T-helper 1 cell (primary cell): ENCODE measurements around the gene UNC79.

Experiments
- DNase-seq, 5 donors: peaks; one replicate each; pipeline ENCODE4 v3.0.0-alpha.2; 2012 to 2020

UNC79 gene

DNA sequence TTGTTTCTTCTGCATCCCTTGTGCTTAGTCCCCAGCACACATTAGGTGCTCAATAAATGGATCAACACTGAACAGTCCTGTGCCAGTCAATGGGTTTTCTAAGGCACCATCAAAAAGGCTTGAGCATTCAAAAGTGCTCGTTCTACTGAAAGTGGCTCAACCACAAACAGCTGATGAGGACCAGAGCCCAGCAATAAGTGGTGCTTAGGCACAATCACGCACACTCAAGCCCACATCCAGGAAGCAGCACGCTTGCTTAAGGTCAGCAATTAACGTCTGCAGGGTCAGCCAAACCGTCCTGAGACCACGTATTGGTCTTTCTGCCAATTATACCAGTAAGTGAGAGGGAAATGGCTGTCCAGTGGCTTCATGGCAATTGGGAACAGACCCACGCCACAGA, 301.0 kb downstream of the UNC79 start:
- DNase-seq = no peak

DNA sequence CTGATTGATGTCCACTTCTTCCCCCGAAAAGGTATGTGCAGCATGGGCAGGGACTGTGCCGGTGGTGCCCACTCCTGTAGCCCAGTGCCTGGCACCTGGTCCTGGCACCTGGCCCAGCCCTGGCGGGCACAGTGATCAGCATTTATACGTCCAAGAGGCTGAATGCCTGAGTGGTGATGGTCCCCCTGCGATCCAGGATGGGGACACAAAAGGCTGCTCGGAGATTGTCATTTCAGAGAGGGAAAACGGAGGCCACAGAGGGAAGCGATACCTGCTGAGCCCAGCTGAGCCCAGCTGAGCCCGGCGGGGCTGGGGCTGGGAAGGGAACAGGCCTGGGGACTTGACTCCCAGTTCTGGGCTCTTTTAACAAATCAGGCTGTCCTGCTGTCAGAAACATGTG, 301.8 kb downstream of the UNC79 start:
- DNase-seq = no peak

DNA sequence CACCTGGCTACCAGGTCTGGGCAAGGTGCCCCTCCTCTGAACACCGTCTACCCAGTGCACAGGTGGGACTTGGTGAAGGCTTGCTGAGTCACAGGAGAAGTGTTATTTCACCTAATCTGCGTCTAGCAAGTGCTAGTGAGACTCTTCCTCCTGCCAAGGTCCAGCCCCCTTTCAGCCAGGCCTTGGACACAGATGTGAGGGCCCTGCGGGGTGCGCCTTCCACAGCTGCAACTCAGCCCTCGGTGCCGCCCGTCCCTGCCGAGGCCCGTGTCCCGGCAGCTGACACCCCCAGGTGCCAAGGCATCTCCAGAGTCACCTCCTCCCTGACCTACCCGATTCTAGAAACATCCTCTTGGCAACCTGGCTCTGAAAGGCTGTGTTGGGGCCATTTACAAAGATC, 302.5 kb downstream of the UNC79 start:
- no peak for DNase-seq

DNA sequence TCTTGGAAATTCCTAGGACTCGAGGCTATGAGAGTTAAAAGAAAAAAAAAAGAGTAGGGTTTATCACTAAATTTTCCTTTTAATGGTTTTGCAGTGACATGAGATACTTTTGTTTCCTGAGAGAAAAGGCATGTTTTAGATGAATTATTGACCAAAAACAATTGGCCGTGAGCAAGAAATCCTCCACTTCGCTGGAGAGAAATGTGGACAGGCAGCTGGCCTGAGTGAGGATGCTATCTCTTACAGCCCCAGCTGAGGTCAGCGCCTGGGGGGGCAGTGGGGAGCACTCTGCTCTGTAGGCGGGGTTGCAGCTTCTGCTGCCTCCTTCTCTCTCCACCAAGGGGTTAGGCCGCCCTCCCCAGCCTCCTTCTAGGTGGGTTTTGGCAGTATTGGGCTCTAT, 302.9 kb downstream of the UNC79 start:
- no peak for DNase-seq

DNA sequence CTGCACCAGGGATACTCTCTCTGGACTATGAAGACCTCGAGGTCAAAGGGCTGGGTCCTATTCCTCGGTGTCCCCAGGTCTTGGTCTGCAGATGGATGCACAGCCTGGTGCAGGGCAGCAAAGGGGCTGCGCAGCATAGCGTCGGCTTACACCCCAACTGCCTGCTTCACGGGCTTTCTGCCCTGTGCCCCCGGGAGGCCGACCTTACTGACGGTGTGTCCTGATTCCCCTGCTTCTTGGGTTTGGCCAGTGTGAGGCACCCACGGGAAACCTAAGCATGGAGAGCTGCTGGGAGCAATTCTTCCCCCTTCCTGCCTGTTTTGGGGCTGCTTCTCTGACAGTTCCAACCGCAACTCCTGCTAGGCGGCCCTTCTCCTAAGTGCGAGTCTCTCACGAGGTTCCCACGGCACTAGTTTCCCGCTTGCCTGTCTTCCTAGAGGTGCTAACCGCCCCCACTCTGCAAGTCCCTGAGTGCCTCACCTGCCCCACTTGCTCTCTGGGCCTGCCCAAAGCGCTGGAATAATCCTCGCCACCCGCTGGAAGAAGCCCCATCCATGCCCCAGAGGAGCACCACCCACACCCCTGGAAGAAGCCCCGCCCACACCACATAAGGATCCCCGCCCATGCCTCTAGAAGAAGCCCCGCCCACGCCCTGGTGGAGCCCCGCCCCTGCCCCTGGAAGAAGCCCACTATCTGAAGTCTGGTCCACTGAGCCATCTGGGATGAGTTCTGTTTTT, 303.5 kb downstream of the UNC79 start:
- no peak for DNase-seq

DNA sequence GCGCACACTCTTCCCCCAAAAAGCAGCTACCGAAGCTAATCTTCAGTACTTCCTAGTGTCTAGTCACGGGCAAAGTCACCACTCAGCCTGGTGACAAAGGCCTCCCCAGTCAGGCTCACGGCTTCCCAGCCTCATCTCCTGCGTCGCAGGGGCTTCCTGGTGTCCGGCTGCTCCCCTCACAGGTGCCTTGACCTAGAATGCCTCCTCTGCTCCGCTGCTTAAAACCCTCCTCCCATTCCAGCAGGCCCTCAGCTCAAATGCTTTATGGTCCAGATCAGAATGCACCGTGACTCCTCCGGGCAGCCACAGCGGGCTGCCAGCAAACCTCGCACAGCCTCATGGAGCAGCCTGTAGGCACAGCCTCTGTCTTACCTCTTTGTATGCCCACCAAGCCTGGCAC, 304.5 kb downstream of the UNC79 start:
- DNase-seq = no peak

DNA sequence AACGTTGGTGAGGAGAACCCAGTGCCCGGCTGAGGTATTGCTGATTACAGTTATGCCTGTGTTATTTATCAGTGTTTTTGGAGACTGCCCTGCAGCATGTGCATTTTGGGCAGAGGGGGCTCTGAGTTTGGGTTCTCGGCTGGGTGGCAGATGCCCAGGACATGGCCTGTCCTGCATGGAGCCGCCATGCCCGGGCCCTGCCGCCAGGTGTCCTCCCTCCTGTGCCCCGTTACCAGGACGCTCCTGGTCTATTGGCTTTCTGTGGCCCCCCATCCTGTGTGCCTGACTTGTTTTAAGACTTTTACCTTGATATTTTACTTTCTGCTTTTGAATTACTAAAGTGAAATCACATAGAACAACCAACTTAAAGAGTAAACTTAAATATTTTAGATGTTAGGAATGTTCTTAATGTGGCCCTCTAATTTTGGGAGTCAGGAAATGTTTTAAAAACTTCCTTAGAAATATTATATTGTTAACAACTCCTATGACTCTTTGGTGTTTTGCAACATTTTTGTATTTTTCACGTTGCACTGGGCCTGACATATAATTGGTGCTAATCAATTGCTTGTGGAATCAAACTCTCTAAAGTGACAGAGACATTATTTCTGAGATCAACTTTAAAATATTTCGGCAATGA, 305.8 kb downstream of the UNC79 start:
- no peak for DNase-seq

DNA sequence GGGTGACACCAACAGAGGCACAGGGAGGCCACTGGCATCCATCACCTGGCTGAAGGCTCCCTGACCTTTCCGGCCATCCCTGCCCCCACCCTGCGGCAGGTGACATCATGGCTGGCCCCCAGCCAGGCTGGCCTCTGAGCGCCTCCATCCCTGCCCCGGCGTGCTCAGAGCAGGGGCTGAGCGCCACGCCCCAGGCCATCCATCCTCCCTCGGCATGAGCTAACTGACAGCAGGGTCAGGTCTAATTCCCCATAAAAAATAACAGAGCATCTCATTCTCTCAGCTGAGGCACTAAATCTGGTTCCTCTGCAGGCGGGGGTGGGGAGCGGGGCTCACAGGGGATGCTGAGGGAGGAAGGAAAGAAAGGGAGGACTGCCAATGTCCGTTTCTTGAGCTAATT, 306.9 kb downstream of the UNC79 start:
- DNase-seq = no peak

DNA sequence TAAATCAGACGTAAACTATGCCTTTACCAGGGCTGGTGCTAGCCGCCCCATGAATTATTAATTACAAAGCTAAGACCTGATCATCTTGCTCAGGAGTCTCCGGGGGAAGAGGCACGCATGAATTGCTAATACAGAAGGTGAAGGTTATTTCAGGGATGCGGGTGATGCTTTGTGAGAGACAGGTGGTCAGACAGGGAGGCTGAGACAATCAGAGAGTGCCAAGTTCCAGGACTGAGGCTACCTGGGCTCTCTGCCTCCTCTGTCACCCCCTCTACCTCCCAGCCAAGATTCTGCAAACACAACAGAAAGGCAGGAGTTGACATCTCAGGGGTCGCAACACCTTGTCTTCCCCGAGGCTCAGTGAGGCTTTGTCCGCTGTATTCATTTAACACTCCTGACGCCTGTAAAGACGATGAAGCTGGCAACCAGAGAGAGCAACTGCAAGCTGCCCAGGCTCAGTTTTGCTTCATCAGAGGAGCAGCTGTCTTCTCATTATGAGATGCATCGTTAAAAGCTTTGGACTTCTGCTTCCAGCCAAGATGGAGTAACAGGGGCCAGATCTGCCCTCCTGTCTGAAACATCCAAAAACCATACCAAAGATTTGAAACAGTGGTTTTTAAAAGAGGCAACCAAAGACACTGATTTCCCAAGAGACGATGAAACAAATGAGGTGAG, 311.0 kb downstream of the UNC79 start:
- no peak for DNase-seq

DNA sequence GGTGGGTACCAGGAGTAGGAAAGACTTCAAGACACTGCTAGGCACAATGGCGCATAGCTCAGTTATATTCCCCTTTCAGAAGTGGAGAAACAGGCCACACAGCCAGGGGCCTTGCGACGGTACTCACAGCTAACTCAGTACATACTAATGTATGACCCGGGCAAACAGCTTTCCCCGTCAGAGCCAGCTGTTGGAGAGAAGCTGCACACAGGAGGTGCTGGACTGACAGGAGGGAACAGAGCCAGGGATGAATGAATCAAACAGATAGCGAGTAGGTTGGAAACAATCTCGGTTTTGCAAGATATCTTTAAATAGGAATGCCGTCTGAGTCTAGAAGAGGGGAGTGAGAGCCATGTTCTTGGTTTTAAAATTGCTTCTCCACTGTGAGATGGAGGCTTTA, 312.0 kb downstream of the UNC79 start:
- DNase-seq = no peak

DNA sequence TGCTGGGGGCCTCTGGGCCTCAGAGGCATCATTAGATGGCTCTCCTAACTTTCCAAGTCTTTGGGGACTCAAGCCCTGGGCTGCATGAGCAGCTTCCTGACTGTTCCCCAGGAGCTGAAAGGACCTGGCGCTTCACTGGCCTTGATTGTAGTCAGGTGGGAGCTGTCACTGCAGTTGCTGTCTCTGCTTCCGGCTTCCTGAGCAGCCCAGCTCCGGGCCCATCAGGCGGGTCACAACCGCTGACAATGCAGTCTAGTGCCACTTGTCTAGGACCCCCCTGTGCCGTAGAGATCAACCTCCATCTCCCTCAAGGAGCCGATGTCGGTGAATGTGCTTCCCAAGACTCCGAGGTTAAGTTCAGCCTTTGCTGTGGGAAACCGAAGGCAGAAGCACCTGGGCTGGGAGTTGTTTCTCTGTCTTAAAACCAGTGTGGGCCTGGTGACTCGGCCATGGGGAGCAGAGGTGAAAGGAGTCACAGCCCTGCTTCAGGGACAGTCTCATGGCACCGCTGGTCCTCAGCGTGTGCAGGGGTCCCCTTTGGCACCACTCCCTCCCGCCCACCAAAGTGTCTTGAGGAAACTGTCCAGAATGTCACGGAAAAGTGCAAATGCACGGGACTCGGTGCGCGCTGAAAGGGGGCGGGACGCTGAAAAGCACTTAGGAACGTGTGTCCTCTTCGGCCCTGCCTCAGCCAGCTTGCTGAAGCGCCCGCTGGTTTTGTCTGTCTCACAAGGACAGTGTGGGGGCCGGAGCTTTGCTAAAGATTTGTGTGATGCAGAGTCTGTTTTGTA, 312.7 kb downstream of the UNC79 start:
- DNase-seq = no peak

DNA sequence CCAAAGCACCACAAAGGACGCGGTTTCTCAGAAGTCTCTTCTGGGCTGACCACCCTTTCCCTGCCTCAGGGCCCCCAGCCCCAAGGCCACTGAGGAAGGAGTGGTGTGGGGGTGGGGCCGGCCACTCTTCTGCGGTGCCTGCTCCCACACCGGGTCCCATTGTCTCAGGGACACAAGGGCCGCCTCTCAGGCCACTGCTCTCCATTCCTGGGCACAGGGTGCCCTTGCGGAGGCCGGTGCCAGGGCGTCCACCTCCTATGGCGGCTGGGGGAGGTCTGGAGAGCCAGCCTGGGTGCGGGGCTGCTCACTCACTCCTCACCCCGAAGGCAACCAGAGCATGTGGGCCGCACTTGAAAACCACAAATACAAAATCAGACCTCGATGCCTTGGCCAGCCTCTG, 313.4 kb downstream of the UNC79 start:
- no peak for DNase-seq

DNA sequence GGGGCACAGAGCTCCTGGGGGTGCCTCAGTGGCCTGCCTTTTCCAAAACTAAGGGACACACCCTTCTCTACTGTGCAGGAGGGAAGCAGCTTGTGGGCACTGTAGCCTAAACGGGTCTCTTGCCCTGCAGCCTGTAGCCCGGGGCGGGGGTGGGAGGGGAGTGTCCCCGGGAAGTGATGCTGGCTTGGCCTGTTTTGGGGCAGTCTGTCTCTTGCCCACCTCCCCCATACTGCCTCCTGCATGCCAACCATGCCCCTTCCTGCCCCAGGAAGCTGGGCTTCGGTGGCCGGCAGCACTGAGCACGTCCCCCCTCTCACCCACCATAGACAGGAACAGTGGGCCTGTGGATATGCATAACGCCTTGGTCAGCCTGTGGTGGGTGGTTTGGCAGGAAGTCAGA, 314.1 kb downstream of the UNC79 start:
- DNase-seq = no peak

DNA sequence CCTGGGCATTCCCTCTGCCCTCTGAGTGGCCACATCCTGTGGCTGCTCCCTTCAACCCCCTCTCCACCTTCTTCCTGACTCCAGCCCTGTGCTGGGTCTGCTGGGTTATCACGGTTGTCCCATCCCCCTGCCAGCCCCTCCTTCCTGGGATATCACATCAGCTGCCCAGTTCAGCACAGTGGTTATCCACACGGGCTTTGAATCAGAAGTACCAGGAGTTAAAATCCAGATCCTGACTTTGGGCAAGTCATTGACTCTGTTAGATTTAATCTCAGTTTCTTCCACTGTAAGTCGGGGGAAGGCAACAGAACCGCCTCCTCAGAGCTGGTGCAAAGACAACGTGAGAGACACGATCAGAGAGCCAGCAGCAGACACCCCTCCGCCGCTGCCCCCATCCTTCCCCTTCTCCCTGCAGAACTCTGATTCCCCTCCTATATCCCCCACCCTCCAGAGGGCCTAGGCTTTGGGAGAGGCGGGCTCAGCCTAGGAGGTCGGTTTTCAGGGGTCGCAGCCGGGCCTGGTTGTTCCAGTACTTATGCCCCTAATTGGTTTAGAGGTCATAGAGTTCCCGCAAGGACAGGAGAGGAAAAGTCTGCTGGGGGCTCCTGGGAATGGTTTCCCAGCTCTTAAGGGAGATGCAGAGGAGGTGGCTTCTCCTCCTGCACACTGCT, 315.0 kb downstream of the UNC79 start:
- no peak for DNase-seq

DNA sequence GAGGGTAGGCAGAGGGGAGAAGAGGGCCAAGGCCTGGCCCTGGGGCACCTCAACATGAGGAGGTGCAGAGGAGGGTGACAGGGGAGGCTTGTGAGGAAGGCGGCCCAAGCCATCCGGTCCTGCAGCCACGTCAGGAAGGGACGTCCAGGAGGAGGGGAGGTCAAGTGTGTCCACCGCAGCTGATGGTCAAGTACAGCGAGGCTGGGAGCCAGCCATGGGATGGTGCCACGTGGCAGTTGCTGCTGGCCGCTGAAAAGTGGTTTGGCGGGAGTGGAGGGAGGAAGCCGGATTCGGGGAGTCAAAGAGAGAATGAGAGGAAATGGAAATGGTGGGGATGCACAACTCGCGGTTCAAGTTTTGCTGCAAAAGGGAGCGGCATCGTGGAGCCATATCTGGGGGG, 316.4 kb downstream of the UNC79 start:
- no peak for DNase-seq

DNA sequence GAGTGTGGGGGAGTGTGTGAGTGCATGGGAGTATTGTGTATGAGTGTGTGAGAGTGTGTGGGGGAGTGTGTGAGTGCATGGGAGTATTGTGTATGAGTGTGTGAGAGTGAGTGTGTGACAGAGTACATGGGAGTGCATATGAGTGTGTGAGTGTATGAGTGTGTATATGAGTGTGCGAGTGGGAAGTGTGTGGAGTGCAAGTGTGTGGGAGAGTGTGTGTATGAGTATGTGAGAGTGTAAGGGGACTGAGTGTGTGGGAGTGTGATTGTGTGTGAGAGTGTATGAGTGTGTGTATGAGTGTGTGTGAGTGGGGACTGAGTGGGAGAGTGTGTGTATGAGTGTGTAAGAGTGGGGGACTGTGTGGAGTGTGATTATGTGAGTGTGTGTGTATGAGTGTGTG, 316.8 kb downstream of the UNC79 start:
- DNase-seq = no peak

DNA sequence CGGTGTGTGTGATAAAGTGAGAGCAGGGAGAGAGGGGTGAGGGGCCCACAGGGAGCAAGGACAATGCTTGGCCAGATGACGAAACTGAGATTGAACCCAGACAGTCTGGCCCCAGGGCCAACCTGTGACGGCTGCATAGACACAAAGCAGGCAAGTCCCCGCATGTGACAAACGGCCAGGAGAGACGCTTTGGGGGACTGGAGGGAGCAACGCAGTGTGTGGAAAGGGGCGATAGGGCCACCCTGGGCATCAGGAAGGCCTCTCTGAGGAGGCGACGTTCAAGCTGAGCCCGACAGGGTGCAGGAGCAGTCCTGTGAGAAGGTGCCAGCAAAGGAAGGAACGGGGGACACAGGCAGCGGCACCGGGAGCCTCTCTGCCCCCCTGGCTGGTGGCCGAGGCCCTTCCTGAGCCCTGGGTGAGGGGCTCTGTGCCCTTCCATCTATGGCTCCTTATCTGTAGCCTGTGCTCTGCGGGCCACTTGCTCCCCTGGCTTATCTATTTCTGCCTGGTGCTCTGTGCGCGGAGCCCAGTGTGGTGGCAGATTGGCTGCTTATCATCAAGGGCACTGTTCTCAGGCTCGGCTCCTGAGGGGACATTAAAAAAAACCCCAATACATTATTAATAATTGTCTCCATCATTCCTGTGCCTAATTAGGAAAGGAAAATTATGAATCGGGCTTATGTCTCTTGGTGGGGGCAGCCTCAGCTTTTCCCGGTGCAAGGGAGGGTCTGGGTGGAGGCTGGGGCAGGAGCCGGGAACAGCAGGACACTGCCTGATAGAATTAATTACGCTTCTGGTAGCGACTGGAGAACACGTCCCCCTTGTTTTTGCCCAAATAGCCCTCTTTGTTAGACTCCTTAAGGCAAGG, 317.7 kb downstream of the UNC79 start:
- DNase-seq = no peak

DNA sequence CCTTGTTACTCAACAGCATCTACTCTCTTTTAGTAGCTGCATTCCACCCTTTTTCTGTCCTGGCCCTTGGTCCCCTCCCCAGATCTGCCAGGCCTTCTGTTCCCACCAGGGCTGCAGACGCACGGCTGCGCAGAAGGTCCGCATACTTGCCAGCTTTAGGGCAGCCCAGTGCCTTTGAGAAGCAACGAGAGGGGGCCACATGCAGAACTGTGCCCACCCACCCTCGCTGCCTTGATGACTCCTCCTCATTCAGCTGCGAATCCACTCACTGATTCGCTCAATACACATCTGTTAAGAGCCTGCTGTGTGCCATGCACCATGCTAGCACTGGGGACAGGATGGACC, 318.3 kb downstream of the UNC79 start:
- no peak for DNase-seq

DNA sequence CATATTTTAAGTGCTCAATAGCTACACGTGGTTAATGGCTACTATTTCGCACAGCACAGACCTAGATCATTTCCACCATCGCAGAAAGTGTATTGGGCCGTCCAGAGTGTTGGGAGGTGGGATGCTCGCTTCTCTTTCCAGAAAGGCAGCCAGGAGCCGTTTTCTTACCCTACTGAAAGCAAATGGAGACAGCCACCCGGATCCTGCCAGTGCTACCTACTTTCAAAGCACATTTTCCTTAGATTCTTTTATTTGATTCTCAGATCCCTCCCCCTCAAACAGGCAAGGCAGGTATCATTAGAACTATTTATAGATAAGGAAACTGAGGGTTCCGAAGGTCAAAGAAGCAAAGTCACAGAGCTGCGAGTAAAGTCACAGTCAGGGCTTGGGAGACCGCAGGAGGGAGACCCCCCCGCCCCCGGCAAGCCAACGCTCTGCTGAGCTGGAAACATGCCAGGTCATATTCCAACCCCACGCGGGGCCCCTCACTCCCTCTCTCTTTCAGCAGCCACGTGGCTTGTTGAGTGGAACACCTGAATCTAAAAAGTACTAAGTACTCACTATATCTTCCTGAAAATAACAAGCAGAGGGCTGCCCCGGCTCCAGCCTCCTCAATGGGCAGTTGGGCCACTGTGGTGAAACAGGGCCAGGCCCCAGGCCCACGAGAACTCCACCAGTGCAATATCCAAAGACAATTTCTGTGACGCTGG, 321.4 kb downstream of the UNC79 start:
- no peak for DNase-seq

DNA sequence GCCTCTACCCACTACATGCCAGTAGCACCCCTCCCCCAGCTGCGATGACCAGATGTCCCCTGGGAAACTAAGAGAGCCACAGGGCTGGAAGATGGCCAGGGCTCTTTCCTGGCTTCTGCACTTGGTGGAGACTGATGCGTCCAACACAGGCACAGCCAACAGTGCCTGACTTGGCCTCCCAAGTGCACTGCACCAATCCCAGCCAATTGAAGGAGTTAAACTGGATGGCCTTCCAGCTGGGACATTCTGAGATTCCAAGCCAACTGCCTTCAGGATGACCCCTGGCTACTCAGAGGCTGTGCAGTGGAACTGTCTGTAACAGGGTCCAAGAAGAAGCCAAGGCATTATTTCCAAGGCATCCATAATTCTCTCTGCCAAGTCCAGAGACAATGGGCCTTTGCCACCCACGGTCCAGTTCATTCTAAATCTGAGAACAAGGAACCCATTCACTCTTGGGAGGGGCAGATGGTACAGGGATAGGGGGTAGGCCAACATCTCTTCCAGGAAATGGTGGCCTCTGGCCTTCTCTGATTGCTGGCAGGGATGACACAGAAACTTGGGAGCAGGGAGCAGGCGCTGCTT, 322.3 kb downstream of the UNC79 start:
- DNase-seq = no peak

DNA sequence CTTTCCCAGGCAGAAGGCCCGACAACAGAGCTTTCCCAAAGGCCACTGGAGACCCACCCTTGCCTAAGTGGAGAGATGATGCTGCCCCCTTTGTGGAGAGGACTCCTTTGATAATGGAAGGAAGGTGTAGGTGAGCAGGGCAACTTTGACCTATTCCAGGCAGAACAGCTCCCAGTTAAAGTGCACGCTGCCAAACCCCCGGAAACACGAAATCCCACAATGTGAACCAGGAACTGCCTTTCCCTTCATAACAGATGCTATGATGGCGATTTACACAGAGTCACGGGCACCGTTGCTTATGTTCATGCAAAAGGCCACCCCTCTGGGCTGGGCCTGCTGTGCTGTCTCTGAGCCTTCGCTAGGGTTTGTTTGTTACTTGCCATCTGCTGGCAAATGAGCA, 322.9 kb downstream of the UNC79 start:
- no peak for DNase-seq
